HG03045 (cell line): ENCODE results near the gene MTMR3.

Source experiments
- ATAC-seq: cut with Tn5 transposase; IDR thresholded peaks from one replicate; pipeline ENCODE4 v1.9.1; 2021; ENCODE audit warnings: mild to moderate bottlenecking, moderate library complexity; ENCODE audit not compliant: unreplicated experiment

Gene MTMR3

DNA sequence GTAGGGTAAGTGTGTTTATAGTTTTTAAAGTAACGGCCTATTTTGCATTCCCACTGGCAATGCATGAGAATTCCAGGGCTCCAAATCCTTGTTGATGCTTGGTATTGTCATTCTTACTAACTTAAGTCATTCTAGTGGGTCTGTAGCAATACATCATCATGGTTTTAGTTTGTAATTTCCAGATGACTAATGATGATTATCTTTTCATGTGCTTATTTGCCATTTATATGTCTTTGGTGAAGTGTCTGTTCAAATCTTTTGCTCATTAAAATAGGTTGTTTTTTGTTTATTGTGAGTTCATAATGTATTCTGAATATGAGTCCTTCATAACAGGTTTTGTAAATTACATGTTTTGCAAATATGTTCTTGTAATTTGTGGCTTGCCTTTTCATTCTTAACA lies 31.2 kb downstream of the MTMR3 start:
- no peak for ATAC-seq

GRCh38 chr22:29914991-29915533 lies 32.1 kb downstream of the MTMR3 start:
- ATAC-seq: no peak

GRCh38 chr22:29916007-29916544 lies 33.1 kb downstream of the MTMR3 start:
- ATAC-seq: no peak

- ATAC-seq: no peak
These were observed 34.3 kb downstream of the MTMR3 start for GRCh38 chr22:29917052-29917902.

GRCh38 chr22:29925402-29925801 lies 42.4 kb downstream of the MTMR3 start:
- ATAC-seq: no peak

DNA sequence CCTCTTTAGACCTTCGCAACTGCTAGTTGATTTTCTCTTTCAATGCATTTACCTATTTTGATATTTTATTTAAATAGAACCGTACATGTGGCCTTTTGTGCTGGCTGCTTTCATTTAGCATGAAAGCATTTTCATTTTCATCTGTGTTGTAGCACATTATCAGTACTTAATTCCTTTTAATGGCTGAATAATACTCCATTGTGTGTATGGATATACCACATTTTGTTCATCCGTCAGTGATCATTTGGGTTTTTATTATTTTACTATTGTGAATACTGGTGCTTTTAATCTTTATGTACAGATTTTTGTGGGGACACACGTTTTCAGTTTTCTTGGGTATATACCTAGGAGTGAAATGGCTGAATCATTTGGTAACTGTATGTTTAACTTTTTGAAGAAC lies 43.1 kb downstream of the MTMR3 start:
- ATAC-seq: no peak

DNA sequence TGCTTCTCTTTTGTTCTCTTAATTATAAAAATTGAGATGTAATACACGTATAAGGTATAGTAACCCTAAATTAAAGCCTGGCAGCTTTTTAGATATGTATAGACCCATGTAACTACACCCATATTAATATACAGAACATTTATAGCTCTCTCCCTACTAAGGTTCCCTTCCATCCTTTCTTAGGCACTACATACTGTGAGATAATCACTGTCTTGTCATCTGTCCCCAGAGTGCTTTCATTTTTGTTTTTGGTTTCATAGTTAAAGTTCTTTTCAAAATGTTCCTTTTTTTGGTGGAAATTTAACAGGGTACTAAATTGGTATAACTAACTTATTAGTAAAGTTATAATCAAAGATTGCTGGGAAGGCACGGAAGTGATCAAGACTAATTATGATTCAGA lies 49.2 kb downstream of the MTMR3 start:
- no peak for ATAC-seq

DNA sequence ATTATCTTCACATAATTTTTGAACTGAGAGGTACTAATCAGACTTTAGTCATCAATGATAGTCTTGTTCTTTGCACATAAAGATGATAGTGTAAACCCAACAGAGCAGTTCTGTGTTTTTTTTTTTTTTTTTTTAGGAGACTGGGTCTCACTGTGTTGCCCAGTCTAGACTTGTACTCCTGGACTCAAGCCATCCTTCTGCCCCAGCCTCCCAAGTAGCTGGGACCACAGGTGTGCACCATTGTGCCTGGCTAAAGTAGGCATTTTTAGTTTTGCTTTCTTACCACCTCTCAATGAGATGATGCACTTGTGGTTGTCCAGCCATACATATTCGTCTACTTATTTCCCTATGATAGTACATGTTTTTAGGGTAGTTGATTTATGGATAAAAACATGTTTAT lies 50.6 kb downstream of the MTMR3 start:
- ATAC-seq: no peak

DNA sequence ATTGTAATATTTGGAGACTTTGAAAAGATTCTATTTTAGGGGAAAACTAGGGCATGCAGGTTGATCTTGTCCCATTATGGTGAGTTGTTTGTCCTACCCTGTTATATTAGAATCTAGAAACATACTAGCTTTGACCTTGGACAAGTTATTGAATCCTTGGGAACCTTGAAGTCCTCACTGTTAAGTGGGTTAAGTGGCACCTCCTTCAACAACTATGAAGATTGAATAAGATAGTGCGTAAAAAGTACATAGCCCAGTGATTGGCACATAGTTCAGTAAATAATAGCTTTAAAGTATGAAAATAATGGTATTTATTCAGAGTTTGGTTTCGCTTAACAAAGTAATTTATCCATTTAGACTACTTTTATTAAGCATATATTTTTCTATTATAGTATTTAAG lies 51.6 kb downstream of the MTMR3 start:
- no peak for ATAC-seq

GRCh38 chr22:29936186-29936585 lies 53.2 kb downstream of the MTMR3 start:
- ATAC-seq: no peak

DNA sequence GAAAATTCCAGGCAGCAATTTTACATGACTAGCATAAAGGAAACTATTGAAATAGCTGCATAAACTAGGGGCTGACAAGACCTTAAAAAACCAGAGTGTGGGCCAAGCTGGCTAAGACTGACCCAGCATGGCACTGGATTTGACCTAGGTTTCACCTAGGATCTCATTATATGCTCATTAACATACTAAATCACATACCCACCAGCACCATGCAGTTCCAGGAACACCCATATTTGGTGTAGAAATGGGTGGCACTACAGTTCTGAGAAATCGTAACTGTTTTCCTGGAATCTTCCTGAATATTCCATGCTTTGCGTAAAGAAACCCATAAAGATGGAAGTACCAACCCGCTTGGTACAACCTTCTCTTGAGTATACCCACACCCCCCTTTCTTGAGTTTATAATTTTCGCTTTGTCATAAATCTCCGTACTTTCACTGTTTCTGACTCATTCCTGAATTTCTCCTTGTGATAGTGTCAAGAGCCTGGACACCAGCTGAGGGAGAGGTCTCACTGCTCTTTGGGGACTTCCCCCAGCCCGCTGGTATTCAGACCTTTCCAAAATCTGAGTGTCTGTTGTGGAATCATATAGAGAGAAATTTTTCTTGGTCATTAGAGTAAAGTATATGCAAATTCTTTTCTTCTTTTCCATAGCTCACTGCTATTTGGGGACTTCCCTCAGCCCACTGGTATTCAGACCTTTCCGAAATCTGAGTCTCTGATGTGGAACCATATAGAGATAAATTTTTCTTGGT lies 55.1 kb downstream of the MTMR3 start:
- ATAC-seq: no peak

DNA sequence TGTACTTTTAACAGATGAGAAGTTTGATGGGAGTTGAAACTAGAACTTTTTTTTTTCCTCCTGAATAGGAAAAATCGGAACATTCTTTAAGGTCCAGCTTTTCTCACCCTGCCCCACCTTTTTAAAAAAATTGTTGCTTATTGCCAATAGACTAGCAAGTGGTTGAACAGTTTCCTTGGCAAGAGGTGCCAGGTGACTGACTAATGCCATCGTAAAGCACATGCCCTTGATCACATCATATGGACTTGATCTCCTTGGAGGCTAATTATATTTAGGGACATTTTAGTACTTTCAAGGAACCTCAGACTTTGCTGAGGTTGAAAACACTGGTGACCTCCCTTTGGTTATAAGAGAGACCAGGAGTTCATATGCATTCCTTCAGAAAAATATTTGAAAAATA lies 57.6 kb downstream of the MTMR3 start:
- ATAC-seq: no peak

GRCh38 chr22:29944339-29944738 lies 61.4 kb downstream of the MTMR3 start:
- ATAC-seq: no peak

- ATAC-seq: no peak
These were observed 62.5 kb downstream of the MTMR3 start for GRCh38 chr22:29945435-29945834.

DNA sequence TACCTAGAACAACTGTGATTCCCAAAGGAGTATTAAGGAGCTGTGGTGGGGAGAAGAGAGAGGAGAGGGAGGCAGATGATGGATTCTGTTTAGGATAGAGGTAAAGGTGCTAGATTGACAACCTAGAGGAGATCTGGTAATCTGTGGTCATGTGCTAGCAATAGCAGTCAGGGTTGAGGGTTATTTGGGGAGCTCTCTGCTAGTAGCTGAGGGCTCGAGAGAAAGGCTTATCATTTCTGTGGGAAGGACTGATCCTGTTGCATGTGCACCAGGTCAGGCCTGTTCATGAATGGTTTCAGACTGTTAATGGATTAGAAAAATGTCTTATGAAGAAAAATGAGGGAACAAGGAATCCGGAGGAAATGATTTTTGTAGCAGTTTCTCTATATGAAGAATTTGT lies 63.2 kb downstream of the MTMR3 start:
- ATAC-seq: no peak

GRCh38 chr22:29947410-29948384 lies 64.7 kb downstream of the MTMR3 start:
- ATAC-seq: no peak

GRCh38 chr22:29948385-29948769 lies 65.4 kb downstream of the MTMR3 start:
- no peak for ATAC-seq

DNA sequence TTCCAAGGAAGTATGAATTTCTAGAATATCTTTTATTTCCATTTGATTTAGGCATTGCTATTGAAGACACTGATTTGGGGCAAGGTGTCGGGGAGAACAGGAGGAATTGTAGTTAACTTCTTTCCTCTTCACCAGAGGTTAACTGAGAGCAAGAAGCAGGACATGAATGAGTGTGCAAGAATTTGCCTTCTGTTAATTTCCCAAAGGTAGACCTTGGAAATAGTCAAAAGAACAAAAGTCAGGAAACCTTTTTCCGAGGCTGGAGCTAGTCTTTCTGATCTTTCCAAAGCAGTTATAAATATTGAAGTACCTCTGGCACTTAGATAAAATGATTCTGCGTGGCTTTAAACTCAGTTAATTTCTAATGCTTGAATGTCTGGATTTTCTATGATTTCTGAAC lies 66.9 kb downstream of the MTMR3 start:
- ATAC-seq: no peak

- ATAC-seq: no peak
These were observed 68.9 kb downstream of the MTMR3 start for GRCh38 chr22:29951791-29952413.

- no peak for ATAC-seq
These were observed 71.4 kb downstream of the MTMR3 start for GRCh38 chr22:29954203-29954855.
